ENCODE results near the gene RNASE7. TPM values are rescaled to one million over a fixed set of nuclear protein-coding genes. Genes with fewer than 3 reads are reported as not detected.
A peak's percentile ranks its signal among the peaks of the same experiment; 100 is the strongest.
"Not testable (repeated sequence)": the region's sequence is repeated elsewhere in the genome, so short reads cannot be mapped to it uniquely, and the experiment has no call there.

The RNASE7 gene
- total and polyA plus RNA-seq, 9 donors, result not detected

DNA sequence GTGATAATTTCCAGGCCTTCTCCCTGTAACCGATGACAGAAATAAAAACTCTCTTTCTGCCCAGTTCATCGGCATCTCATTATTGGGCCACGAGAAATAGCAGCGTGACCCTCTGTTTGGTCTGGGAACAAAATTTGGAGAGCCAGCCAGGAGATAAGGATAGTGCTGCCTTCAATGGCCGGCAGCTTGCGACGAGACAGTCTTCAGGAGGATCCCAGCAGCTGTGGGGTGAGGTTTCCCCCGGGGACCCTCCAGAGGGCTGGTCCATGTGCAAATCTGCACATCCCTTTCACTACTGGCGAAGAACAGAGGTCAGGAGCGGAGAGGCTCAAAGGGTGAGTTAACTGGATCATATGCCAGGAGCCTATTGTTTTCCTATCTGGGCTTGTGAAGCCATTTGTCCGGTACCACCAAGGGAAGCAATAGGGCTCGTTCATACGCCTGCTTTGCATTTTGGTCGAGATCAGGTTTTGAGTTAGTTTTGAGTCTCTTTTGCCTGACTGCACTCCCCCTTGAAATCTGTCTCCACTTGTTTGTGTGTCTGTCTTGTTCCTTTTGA lies 38.3 kb upstream of the RNASE7 start:
- H3K36me3 ChIP-seq, result no peaks in the 10 kb centered on the region
- WGBS, 3 donors, result 68 to 80% (median 71%) methylated on average over 14 of the region's 14 CpGs
- H3K4me3 ChIP-seq, result no peak overlapping the region
- H3K9me3 ChIP-seq, result no peaks in the 10 kb centered on the region
- intact Hi-C loops (cut with DNase I), result no loop called here
- H3K27ac ChIP-seq, result no peak overlapping the region
- DNase-seq, result no peak
- H3K4me1 ChIP-seq (ENCODE audit: insufficient read depth), result no peaks in the 10 kb centered on the region
- no peaks in the 10 kb centered on the region for H3K27me3 ChIP-seq
- TF ChIP-seq POLR2A (IDR thresholded peaks at IDR 0.05) (no peak), EP300 (IDR thresholded peaks at IDR 0.05) (no peak)
- TF ChIP-seq, protein P1, sequence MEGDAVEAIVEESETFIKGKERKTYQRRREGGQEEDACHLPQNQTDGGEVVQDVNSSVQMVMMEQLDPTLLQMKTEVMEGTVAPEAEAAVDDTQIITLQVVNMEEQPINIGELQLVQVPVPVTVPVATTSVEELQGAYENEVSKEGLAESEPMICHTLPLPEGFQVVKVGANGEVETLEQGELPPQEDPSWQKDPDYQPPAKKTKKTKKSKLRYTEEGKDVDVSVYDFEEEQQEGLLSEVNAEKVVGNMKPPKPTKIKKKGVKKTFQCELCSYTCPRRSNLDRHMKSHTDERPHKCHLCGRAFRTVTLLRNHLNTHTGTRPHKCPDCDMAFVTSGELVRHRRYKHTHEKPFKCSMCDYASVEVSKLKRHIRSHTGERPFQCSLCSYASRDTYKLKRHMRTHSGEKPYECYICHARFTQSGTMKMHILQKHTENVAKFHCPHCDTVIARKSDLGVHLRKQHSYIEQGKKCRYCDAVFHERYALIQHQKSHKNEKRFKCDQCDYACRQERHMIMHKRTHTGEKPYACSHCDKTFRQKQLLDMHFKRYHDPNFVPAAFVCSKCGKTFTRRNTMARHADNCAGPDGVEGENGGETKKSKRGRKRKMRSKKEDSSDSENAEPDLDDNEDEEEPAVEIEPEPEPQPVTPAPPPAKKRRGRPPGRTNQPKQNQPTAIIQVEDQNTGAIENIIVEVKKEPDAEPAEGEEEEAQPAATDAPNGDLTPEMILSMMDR (IDR thresholded peaks at IDR 0.05), result no peak

GRCh38 chr14:21009721-21010120 lies 32.4 kb upstream of the RNASE7 start:
- intact Hi-C loops (cut with DNase I), result loop anchor here in 1 of 4 donors (10.0 kb wide), 1 partner anchor 95 kb away; the partner anchor contains the start of gene TMEM253
- not testable (repeated sequence) for H3K4me3 ChIP-seq; H3K27ac ChIP-seq; H3K9me3 ChIP-seq; H3K36me3 ChIP-seq; DNase-seq; H3K4me1 ChIP-seq (ENCODE audit: insufficient read depth); H3K27me3 ChIP-seq
- 75 to 79% (median 77%) methylated on average over 3 of the region's 3 CpGs for WGBS, 3 donors

- H3K4me3 ChIP-seq, result no peak overlapping the region
- no peak for DNase-seq
- intact Hi-C loops (cut with DNase I), result loop anchor here in 1 of 4 donors (10.0 kb wide), 1 partner anchor 94 kb away; the partner anchor contains the start of gene TMEM253
- no peaks in the 10 kb centered on the region for H3K27me3 ChIP-seq
- H3K36me3 ChIP-seq, result no peaks in the 10 kb centered on the region
- 81 to 86% (median 86%) methylated on average over 1 of the region's 1 CpG for WGBS, 3 donors
- TF ChIP-seq, protein P1 (IDR thresholded peaks at IDR 0.05), result no peak
- no peak for TF ChIP-seq POLR2A (IDR thresholded peaks at IDR 0.05)
- TF ChIP-seq EP300 (IDR thresholded peaks at IDR 0.05), result no peak
- no peaks in the 10 kb centered on the region for H3K9me3 ChIP-seq
- H3K4me1 ChIP-seq (ENCODE audit: insufficient read depth), result peaks cover 5% of the 10 kb centered on the region
- H3K27ac ChIP-seq, result no peak overlapping the region
These were observed 31.0 kb upstream of the RNASE7 start for GRCh38 chr14:21011136-21011535.

DNA sequence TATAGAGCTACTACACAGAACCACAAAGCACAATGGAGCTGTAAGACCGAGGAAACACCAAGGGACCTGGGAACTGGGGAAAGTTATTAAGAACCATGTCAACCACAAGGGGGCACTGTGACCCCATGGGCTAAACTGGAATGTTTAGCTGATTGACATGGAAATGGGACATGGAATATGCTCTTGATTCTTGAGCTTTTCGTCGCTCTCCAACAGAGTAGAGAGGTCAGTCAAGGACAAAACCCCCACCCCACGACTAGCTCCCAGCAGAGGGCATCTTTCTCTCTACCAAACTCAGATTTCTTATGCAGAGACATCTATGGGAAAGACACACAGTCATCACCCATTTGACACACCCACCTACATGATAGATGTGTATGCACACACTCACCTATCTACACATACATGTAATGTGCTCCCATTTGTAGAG lies 27.4 kb upstream of the RNASE7 start:
- DNase-seq, result peak; percentile 81 to 92 (median 87)
- Histone ChIP-seq H3K36me3 (no peaks in the 10 kb centered on the region), H3K9me3 (no peaks in the 10 kb centered on the region), H3K4me1 (ENCODE audit: insufficient read depth) (peaks cover 5% of the 10 kb centered on the region), H3K27ac (peak overlapping the region in 1 of 2 donors; percentile 16), H3K4me3 (no peak overlapping the region), H3K27me3 (no peaks in the 10 kb centered on the region)
- intact Hi-C loops (cut with DNase I), result loop anchor here in 3 of 4 donors (1.0 to 10.0 kb wide), 5 partner anchors 24 to 90 kb away; partner anchors contain the start of gene TMEM253 (in 1 of the 3)
- 0 to 1% (median 0%) methylated on average over 4 of the region's 4 CpGs for WGBS, 3 donors
- no peak for TF ChIP-seq POLR2A (IDR thresholded peaks at IDR 0.05)
- TF ChIP-seq, protein P1 (IDR thresholded peaks at IDR 0.05), result peak; percentile 81 to 97 (median 96)

- no peak for DNase-seq
- peaks cover 5% of the 10 kb centered on the region for H3K4me1 ChIP-seq (ENCODE audit: insufficient read depth)
- peak overlapping the region in 1 of 2 donors; percentile 6 for H3K27ac ChIP-seq
- no peaks in the 10 kb centered on the region for H3K9me3 ChIP-seq
- H3K4me3 ChIP-seq, result no peak overlapping the region
- intact Hi-C loops (cut with DNase I), result loop anchor here in 3 of 4 donors (1.0 to 10.0 kb wide), 5 partner anchors 23 to 89 kb away; partner anchors contain the start of gene TMEM253 (in 1 of the 3)
- no peaks in the 10 kb centered on the region for H3K36me3 ChIP-seq
- TF ChIP-seq, protein P1 (IDR thresholded peaks at IDR 0.05), result no peak
- no peak for TF ChIP-seq POLR2A (IDR thresholded peaks at IDR 0.05)
- no peak for TF ChIP-seq EP300 (IDR thresholded peaks at IDR 0.05)
- no peaks in the 10 kb centered on the region for H3K27me3 ChIP-seq
- WGBS, 3 donors, result 50 to 59% (median 59%) methylated on average over 6 of the region's 6 CpGs
These were observed 26.9 kb upstream of the RNASE7 start for GRCh38 chr14:21015312-21015711.
